BJ (cell line): ENCODE measurements around the gene KIR3DL2. TPM values are rescaled to one million over a fixed set of nuclear protein-coding genes. Genes with fewer than 3 reads are reported as not detected.

ENCODE experiments used
- polyA plus RNA-seq: library from polyadenylated mRNA; depleted of rRNA; stranded (reverse); fragments of >200 nt; gene quantifications from 2 replicates; pipeline ENCODE4 v1.2.3, GENCODE V29; 2011; rRNA removed
- small RNA-seq: library from RNA; depleted of rRNA; stranded (forward); fragments of <200 nt; gene quantifications from one replicate; pipeline ENCODE3, GENCODE V24; 2012; ENCODE audit warnings: low replicate concordance, low read depth; ENCODE audit not compliant: insufficient read length

KIR3DL2 gene
- polyA plus RNA-seq, 1 experiment: not detected

Small RNAs within 50 kb of the gene (small RNA-seq; reads per million reads assigned to genes)
- gene RNU6-222P: 0.84 reads per million

Other genes starting within 250 kb of the KIR3DL2 start
- not detected in 2 replicates for gene LILRB1, start 220.0 kb upstream of the KIR3DL2 start, polyA plus RNA-seq
- not detected in 2 replicates for gene LILRB4, start 187.5 kb upstream of the KIR3DL2 start, polyA plus RNA-seq
- gene KIR3DL3, start 126.0 kb upstream of the KIR3DL2 start, polyA plus RNA-seq: not detected in 2 replicates
- gene KIR2DL3, start 111.9 kb upstream of the KIR3DL2 start, polyA plus RNA-seq: not detected in 2 replicates
- gene KIR2DL1, start 80.7 kb upstream of the KIR3DL2 start, polyA plus RNA-seq: not detected in 2 replicates
- not detected in 2 replicates for gene KIR2DL4, start 46.8 kb upstream of the KIR3DL2 start, polyA plus RNA-seq
- gene KIR3DL1, start 34.0 kb upstream of the KIR3DL2 start, polyA plus RNA-seq: not detected in 2 replicates
- gene KIR2DS4, start 17.8 kb upstream of the KIR3DL2 start, polyA plus RNA-seq: not detected in 2 replicates
- not detected in 2 replicates for gene FCAR, start 23.8 kb downstream of the KIR3DL2 start, polyA plus RNA-seq
- gene NCR1, start 55.7 kb downstream of the KIR3DL2 start, polyA plus RNA-seq: not detected in 2 replicates
- gene NLRP7, start 97.1 kb downstream of the KIR3DL2 start, polyA plus RNA-seq: not detected in 2 replicates
- not detected in 2 replicates for gene NLRP2, start 115.9 kb downstream of the KIR3DL2 start, polyA plus RNA-seq
- not detected in 2 replicates for gene GP6, start 187.8 kb downstream of the KIR3DL2 start, polyA plus RNA-seq
- gene RDH13, start 212.7 kb downstream of the KIR3DL2 start, polyA plus RNA-seq: 5.2 and 6.1 TPM in 2 replicates
- 3.6 and 4.4 TPM in 2 replicates for gene EPS8L1, start 225.4 kb downstream of the KIR3DL2 start, polyA plus RNA-seq